Embryonic facial prominence (tissue), 1 donor: ENCODE results near the gene MATN4.

Source experiments
- DNase-seq: peaks from one replicate; pipeline ENCODE4 v3.0.0-alpha.2; 2016; ENCODE audit errors: extremely low spot score

Gene MATN4

GRCh38 chr20:45341579-45341938 lies 33.5 kb upstream of the MATN4 start:
- DNase-seq: no peak

- no peak for DNase-seq
Observed at GRCh38 chr20:45340951-45341350, 32.9 kb upstream of the MATN4 start.

- no peak for DNase-seq
Observed at GRCh38 chr20:45340236-45340847, 32.2 kb upstream of the MATN4 start.

GRCh38 chr20:45339799-45340198 lies 31.7 kb upstream of the MATN4 start:
- no peak for DNase-seq

GRCh38 chr20:45339084-45339483 lies 31.0 kb upstream of the MATN4 start:
- no peak for DNase-seq

GRCh38 chr20:45338121-45339030 lies 30.3 kb upstream of the MATN4 start:
- no peak for DNase-seq

- no peak for DNase-seq
Observed at GRCh38 chr20:45337367-45338120, 29.4 kb upstream of the MATN4 start.

GRCh38 chr20:45336530-45337366 lies 28.6 kb upstream of the MATN4 start:
- DNase-seq: no peak

- DNase-seq: no peak
Observed at GRCh38 chr20:45330476-45330875, 22.4 kb upstream of the MATN4 start.

GRCh38 chr20:45329497-45330319 lies 21.6 kb upstream of the MATN4 start:
- no peak for DNase-seq

- no peak for DNase-seq
Observed at GRCh38 chr20:45328451-45328850, 20.4 kb upstream of the MATN4 start.

GRCh38 chr20:45325371-45325770 lies 17.3 kb upstream of the MATN4 start:
- no peak for DNase-seq

- no peak for DNase-seq
Observed at GRCh38 chr20:45323731-45324130, 15.6 kb upstream of the MATN4 start.

- DNase-seq: no peak
Observed at GRCh38 chr20:45322952-45323383, 14.9 kb upstream of the MATN4 start.

GRCh38 chr20:45320948-45321595 lies 13.0 kb upstream of the MATN4 start:
- no peak for DNase-seq

- no peak for DNase-seq
Observed at GRCh38 chr20:45318948-45319347, 10.8 kb upstream of the MATN4 start.

GRCh38 chr20:45318386-45318939 lies 10.4 kb upstream of the MATN4 start:
- DNase-seq: no peak

GRCh38 chr20:45317826-45318225 lies 9.7 kb upstream of the MATN4 start:
- no peak for DNase-seq

- no peak for DNase-seq
Observed at GRCh38 chr20:45316150-45317080, 8.3 kb upstream of the MATN4 start.
